ENCODE data around the gene GDPGP1.
A peak's percentile ranks its signal among the peaks of the same experiment; 100 is the strongest.

Gene GDPGP1

GRCh38 chr15:90231028-90232017 lies 2.7 kb upstream of the GDPGP1 start:
- H3K4me1 ChIP-seq (ENCODE audit: control insufficient read depth, insufficient read depth, low read length): no peaks in the 10 kb centered on the region
- no peaks in the 10 kb centered on the region for H3K27me3 ChIP-seq (ENCODE audit: control insufficient read depth, insufficient read depth, low read length)
- no peaks in the 10 kb centered on the region for H3K9me3 ChIP-seq (ENCODE audit: control insufficient read depth, insufficient read depth, low read length)
- H3K9ac ChIP-seq (ENCODE audit: low read depth, low read length): no peak overlapping the region
- peaks cover 19% of the 10 kb centered on the region for H3K36me3 ChIP-seq (ENCODE audit: control insufficient read depth, insufficient read depth, low read length)
- no peak overlapping the region for H3K4me3 ChIP-seq (ENCODE audit: low read depth, low read length)

GRCh38 chr15:90232196-90232595 lies 1.8 kb upstream of the GDPGP1 start:
- Histone ChIP-seq H3K36me3 (ENCODE audit: control insufficient read depth, insufficient read depth, low read length) (peaks cover 17% of the 10 kb centered on the region), H3K9me3 (ENCODE audit: control insufficient read depth, insufficient read depth, low read length) (no peaks in the 10 kb centered on the region), H3K4me3 (ENCODE audit: low read depth, low read length) (no peak overlapping the region), H3K4me1 (ENCODE audit: control insufficient read depth, insufficient read depth, low read length) (no peaks in the 10 kb centered on the region), H3K27me3 (ENCODE audit: control insufficient read depth, insufficient read depth, low read length) (no peaks in the 10 kb centered on the region), H3K9ac (ENCODE audit: low read depth, low read length) (no peak overlapping the region)

GRCh38 chr15:90232941-90233386 lies 1.0 kb upstream of the GDPGP1 start:
- Histone ChIP-seq H3K4me3 (ENCODE audit: low read depth, low read length) (peak overlapping the region; percentile 70), H3K9ac (ENCODE audit: low read depth, low read length) (peak overlapping the region; percentile 41), H3K4me1 (ENCODE audit: control insufficient read depth, insufficient read depth, low read length) (no peaks in the 10 kb centered on the region), H3K36me3 (ENCODE audit: control insufficient read depth, insufficient read depth, low read length) (peaks cover 13% of the 10 kb centered on the region), H3K27me3 (ENCODE audit: control insufficient read depth, insufficient read depth, low read length) (no peaks in the 10 kb centered on the region), H3K9me3 (ENCODE audit: control insufficient read depth, insufficient read depth, low read length) (no peaks in the 10 kb centered on the region)

- peaks cover 8% of the 10 kb centered on the region for H3K36me3 ChIP-seq (ENCODE audit: control insufficient read depth, insufficient read depth, low read length)
- peak within 1 kb of the TSS; percentile 60 for H3K9ac ChIP-seq (ENCODE audit: low read depth, low read length)
- no peaks in the 10 kb centered on the region for H3K9me3 ChIP-seq (ENCODE audit: control insufficient read depth, insufficient read depth, low read length)
- H3K27me3 ChIP-seq (ENCODE audit: control insufficient read depth, insufficient read depth, low read length): no peaks in the 10 kb centered on the region
- H3K4me1 ChIP-seq (ENCODE audit: control insufficient read depth, insufficient read depth, low read length): no peaks in the 10 kb centered on the region
- peak within 1 kb of the TSS; percentile 82 for H3K4me3 ChIP-seq (ENCODE audit: low read depth, low read length)
Observed at GRCh38 chr15:90233387-90234095, 468 bp upstream of the GDPGP1 start, which contains the start of gene CIB1. CIB1 (minus strand) TSS chr15:90233941; CDS start chr15:90233885, 56 bp downstream.

GRCh38 chr15:90239371-90239770 lies 5.4 kb downstream of the GDPGP1 start:
- Histone ChIP-seq H3K36me3 (ENCODE audit: control insufficient read depth, insufficient read depth, low read length) (peaks cover 3% of the 10 kb centered on the region), H3K4me1 (ENCODE audit: control insufficient read depth, insufficient read depth, low read length) (no peaks in the 10 kb centered on the region), H3K9ac (ENCODE audit: low read depth, low read length) (no peak overlapping the region), H3K9me3 (ENCODE audit: control insufficient read depth, insufficient read depth, low read length) (no peaks in the 10 kb centered on the region), H3K27me3 (ENCODE audit: control insufficient read depth, insufficient read depth, low read length) (no peaks in the 10 kb centered on the region), H3K4me3 (ENCODE audit: low read depth, low read length) (no peak overlapping the region)

GRCh38 chr15:90240856-90241255 lies 6.8 kb downstream of the GDPGP1 start:
- Histone ChIP-seq H3K27me3 (ENCODE audit: control insufficient read depth, insufficient read depth, low read length) (no peaks in the 10 kb centered on the region), H3K36me3 (ENCODE audit: control insufficient read depth, insufficient read depth, low read length) (peaks cover 3% of the 10 kb centered on the region), H3K9me3 (ENCODE audit: control insufficient read depth, insufficient read depth, low read length) (no peaks in the 10 kb centered on the region), H3K4me1 (ENCODE audit: control insufficient read depth, insufficient read depth, low read length) (no peaks in the 10 kb centered on the region), H3K4me3 (ENCODE audit: low read depth, low read length) (no peak overlapping the region), H3K9ac (ENCODE audit: low read depth, low read length) (no peak overlapping the region)

- H3K4me3 ChIP-seq (ENCODE audit: low read depth, low read length): no peak overlapping the region
- H3K36me3 ChIP-seq (ENCODE audit: control insufficient read depth, insufficient read depth, low read length): peaks cover 3% of the 10 kb centered on the region
- H3K27me3 ChIP-seq (ENCODE audit: control insufficient read depth, insufficient read depth, low read length): no peaks in the 10 kb centered on the region
- no peak overlapping the region for H3K9ac ChIP-seq (ENCODE audit: low read depth, low read length)
- no peaks in the 10 kb centered on the region for H3K9me3 ChIP-seq (ENCODE audit: control insufficient read depth, insufficient read depth, low read length)
- H3K4me1 ChIP-seq (ENCODE audit: control insufficient read depth, insufficient read depth, low read length): no peaks in the 10 kb centered on the region
Observed at GRCh38 chr15:90241343-90242192, 7.6 kb downstream of the GDPGP1 start.

- Histone ChIP-seq H3K36me3 (ENCODE audit: control insufficient read depth, insufficient read depth, low read length) (peaks cover 3% of the 10 kb centered on the region), H3K9ac (ENCODE audit: low read depth, low read length) (no peak overlapping the region), H3K9me3 (ENCODE audit: control insufficient read depth, insufficient read depth, low read length) (no peaks in the 10 kb centered on the region), H3K4me1 (ENCODE audit: control insufficient read depth, insufficient read depth, low read length) (no peaks in the 10 kb centered on the region), H3K27me3 (ENCODE audit: control insufficient read depth, insufficient read depth, low read length) (peaks cover 2% of the 10 kb centered on the region), H3K4me3 (ENCODE audit: low read depth, low read length) (no peak overlapping the region)
Observed at GRCh38 chr15:90243943-90244639, 10.1 kb downstream of the GDPGP1 start.

GRCh38 chr15:90248789-90249202 lies 14.8 kb downstream of the GDPGP1 start:
- H3K9me3 ChIP-seq (ENCODE audit: control insufficient read depth, insufficient read depth, low read length): no peaks in the 10 kb centered on the region
- H3K9ac ChIP-seq (ENCODE audit: low read depth, low read length): no peak overlapping the region
- peaks cover 11% of the 10 kb centered on the region for H3K27me3 ChIP-seq (ENCODE audit: control insufficient read depth, insufficient read depth, low read length)
- no peaks in the 10 kb centered on the region for H3K36me3 ChIP-seq (ENCODE audit: control insufficient read depth, insufficient read depth, low read length)
- H3K4me3 ChIP-seq (ENCODE audit: low read depth, low read length): no peak overlapping the region
- no peaks in the 10 kb centered on the region for H3K4me1 ChIP-seq (ENCODE audit: control insufficient read depth, insufficient read depth, low read length)

GRCh38 chr15:90249203-90249863 lies 15.3 kb downstream of the GDPGP1 start, which contains the start of gene TTLL13:
TTLL13 (plus strand) TSS chr15:90249556; CDS start chr15:90250631, 1,075 bp downstream.
- Histone ChIP-seq H3K4me1 (ENCODE audit: control insufficient read depth, insufficient read depth, low read length) (no peaks in the 10 kb centered on the region), H3K27me3 (ENCODE audit: control insufficient read depth, insufficient read depth, low read length) (peaks cover 11% of the 10 kb centered on the region), H3K9ac (ENCODE audit: low read depth, low read length) (no peak within 1 kb of the TSS), H3K4me3 (ENCODE audit: low read depth, low read length) (peak within 1 kb of the TSS; percentile 61), H3K36me3 (ENCODE audit: control insufficient read depth, insufficient read depth, low read length) (no peaks in the 10 kb centered on the region), H3K9me3 (ENCODE audit: control insufficient read depth, insufficient read depth, low read length) (no peaks in the 10 kb centered on the region)
